Fibroblast of upper back skin (primary cell): ENCODE data around the gene DNAJC5G.
"Not testable (repeated sequence)": the region's sequence is repeated elsewhere in the genome, so short reads cannot be mapped to it uniquely, and the experiment has no call there.

Source experiments
- DNase-seq: peaks from one replicate; pipeline ENCODE4 v3.0.0-alpha.2; 2013

The DNAJC5G gene

GRCh38 chr2:27312152-27312551 lies 36.9 kb downstream of the DNAJC5G start:
- DNase-seq, result no peak

- no peak for DNase-seq
These were observed 38.8 kb downstream of the DNAJC5G start for GRCh38 chr2:27313882-27314645.

- DNase-seq, result no peak
These were observed 39.5 kb downstream of the DNAJC5G start for GRCh38 chr2:27314709-27315108.

- DNase-seq, result no peak
These were observed 39.9 kb downstream of the DNAJC5G start for GRCh38 chr2:27315122-27315521.

- DNase-seq, result no peak
These were observed 41.6 kb downstream of the DNAJC5G start for GRCh38 chr2:27316655-27317412.

GRCh38 chr2:27319839-27320238 lies 44.6 kb downstream of the DNAJC5G start:
- not testable (repeated sequence) for DNase-seq

- DNase-seq, result peak; percentile 98
These were observed 45.8 kb downstream of the DNAJC5G start for GRCh38 chr2:27320958-27321543.

GRCh38 chr2:27322301-27322765 lies 47.1 kb downstream of the DNAJC5G start:
- DNase-seq, result peak; percentile 5

GRCh38 chr2:27322766-27323595 lies 47.7 kb downstream of the DNAJC5G start, which contains the start of gene MPV17:
TSS of gene MPV17 (minus strand) at chr2:27323097. CDS start at chr2:27322517, 580 bp downstream.
- DNase-seq, result peak; percentile 88

GRCh38 chr2:27323596-27324285 lies 48.5 kb downstream of the DNAJC5G start:
- no peak for DNase-seq

- no peak for DNase-seq
These were observed 49.5 kb downstream of the DNAJC5G start for GRCh38 chr2:27324720-27325119.
